ENCODE data around the gene PPM1K.

Gene PPM1K

DNA sequence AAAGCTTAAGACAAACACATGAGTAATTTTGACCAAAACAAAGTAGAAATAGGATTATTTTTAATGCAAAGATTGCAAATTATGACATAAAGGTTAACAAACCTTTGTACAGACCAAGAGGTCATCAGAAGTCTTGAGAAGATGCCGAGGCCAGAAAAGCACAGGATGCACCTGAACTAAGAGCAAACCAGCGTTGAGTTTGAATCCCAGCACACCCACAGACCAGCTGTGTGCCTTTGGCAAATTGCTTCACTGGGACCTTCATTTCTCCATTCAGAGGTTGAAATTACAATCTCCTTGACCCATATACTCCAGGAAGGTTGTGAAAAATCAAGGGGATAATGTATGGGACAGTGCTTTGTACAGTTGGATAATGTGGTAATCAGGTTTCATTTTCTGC is 56.6 kb downstream of the PPM1K start:
- Histone ChIP-seq H3K27ac (ENCODE audit: low read depth, low read length) (no peak overlapping the region), H3K4me2 (ENCODE audit: low read depth, low read length, poor library complexity, severe bottlenecking) (no peak overlapping the region), H3K36me3 (ENCODE audit: low read length) (no peaks in the 10 kb centered on the region), H3K4me3 (ENCODE audit: insufficient read depth, low read length, poor library complexity, severe bottlenecking) (no peak overlapping the region), H3K79me2 (ENCODE audit: insufficient read depth, low read length) (no peaks in the 10 kb centered on the region), H4K20me1 (ENCODE audit: low read depth, low read length) (no peaks in the 10 kb centered on the region), H3K9me3 (ENCODE audit: insufficient read depth, low read length) (no peaks in the 10 kb centered on the region), H3K9ac (ENCODE audit: low read length) (no peak overlapping the region), H3F3A (ENCODE audit: insufficient read depth) (no peaks in the 10 kb centered on the region), H2AFZ (ENCODE audit: low read depth, low read length, severe bottlenecking) (no peak overlapping the region), H3K9me2 (replicated peaks; ENCODE audit: insufficient read depth, low read length) (no peaks in the 10 kb centered on the region), H3K27me3 (ENCODE audit: low read length) (no peaks in the 10 kb centered on the region)
- TF ChIP-seq, protein P1, sequence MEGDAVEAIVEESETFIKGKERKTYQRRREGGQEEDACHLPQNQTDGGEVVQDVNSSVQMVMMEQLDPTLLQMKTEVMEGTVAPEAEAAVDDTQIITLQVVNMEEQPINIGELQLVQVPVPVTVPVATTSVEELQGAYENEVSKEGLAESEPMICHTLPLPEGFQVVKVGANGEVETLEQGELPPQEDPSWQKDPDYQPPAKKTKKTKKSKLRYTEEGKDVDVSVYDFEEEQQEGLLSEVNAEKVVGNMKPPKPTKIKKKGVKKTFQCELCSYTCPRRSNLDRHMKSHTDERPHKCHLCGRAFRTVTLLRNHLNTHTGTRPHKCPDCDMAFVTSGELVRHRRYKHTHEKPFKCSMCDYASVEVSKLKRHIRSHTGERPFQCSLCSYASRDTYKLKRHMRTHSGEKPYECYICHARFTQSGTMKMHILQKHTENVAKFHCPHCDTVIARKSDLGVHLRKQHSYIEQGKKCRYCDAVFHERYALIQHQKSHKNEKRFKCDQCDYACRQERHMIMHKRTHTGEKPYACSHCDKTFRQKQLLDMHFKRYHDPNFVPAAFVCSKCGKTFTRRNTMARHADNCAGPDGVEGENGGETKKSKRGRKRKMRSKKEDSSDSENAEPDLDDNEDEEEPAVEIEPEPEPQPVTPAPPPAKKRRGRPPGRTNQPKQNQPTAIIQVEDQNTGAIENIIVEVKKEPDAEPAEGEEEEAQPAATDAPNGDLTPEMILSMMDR (IDR thresholded peaks at IDR 0.05; ENCODE audit: insufficient read depth, low read length, poor library complexity, severe bottlenecking), result no peak
- TF ChIP-seq EZH2phosphoT487 (conservative IDR thresholded peaks at IDR 0.05; ENCODE audit: low read length), result no peak

DNA sequence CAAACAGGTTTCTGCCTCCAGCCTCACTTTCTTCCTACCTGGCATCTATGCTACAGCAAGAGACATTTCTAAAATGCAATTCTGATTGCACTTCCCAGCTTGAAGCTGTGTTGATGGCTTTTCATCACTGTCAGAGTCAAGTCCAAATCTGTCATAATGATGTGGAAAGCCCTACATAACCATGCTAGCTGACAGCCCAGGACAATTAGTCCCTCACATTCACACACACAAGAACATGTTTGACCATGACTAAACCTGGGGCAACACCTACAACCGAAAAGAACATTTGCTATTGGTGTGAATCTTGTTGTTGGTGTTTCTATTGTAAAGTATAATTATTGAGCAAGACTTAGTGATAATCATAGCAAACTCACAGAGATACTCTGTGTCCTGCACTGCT is 58.2 kb downstream of the PPM1K start:
- no peak overlapping the region for H3K4me3 ChIP-seq (ENCODE audit: insufficient read depth, low read length, poor library complexity, severe bottlenecking)
- no peak overlapping the region for H3K9ac ChIP-seq (ENCODE audit: low read length)
- H4K20me1 ChIP-seq (ENCODE audit: low read depth, low read length), result no peaks in the 10 kb centered on the region
- no peaks in the 10 kb centered on the region for H3K27me3 ChIP-seq (ENCODE audit: low read length)
- H2AFZ ChIP-seq (ENCODE audit: low read depth, low read length, severe bottlenecking), result no peak overlapping the region
- no peaks in the 10 kb centered on the region for H3F3A ChIP-seq (ENCODE audit: insufficient read depth)
- no peak overlapping the region for H3K4me2 ChIP-seq (ENCODE audit: low read depth, low read length, poor library complexity, severe bottlenecking)
- no peaks in the 10 kb centered on the region for H3K9me3 ChIP-seq (ENCODE audit: insufficient read depth, low read length)
- no peaks in the 10 kb centered on the region for H3K36me3 ChIP-seq (ENCODE audit: low read length)
- no peaks in the 10 kb centered on the region for H3K79me2 ChIP-seq (ENCODE audit: insufficient read depth, low read length)
- no peaks in the 10 kb centered on the region for H3K9me2 ChIP-seq (replicated peaks; ENCODE audit: insufficient read depth, low read length)
- TF ChIP-seq EZH2phosphoT487 (conservative IDR thresholded peaks at IDR 0.05; ENCODE audit: low read length), result no peak
- TF ChIP-seq, protein P1 (IDR thresholded peaks at IDR 0.05; ENCODE audit: insufficient read depth, low read length, poor library complexity, severe bottlenecking), result no peak
- no peak overlapping the region for H3K27ac ChIP-seq (ENCODE audit: low read depth, low read length)

DNA sequence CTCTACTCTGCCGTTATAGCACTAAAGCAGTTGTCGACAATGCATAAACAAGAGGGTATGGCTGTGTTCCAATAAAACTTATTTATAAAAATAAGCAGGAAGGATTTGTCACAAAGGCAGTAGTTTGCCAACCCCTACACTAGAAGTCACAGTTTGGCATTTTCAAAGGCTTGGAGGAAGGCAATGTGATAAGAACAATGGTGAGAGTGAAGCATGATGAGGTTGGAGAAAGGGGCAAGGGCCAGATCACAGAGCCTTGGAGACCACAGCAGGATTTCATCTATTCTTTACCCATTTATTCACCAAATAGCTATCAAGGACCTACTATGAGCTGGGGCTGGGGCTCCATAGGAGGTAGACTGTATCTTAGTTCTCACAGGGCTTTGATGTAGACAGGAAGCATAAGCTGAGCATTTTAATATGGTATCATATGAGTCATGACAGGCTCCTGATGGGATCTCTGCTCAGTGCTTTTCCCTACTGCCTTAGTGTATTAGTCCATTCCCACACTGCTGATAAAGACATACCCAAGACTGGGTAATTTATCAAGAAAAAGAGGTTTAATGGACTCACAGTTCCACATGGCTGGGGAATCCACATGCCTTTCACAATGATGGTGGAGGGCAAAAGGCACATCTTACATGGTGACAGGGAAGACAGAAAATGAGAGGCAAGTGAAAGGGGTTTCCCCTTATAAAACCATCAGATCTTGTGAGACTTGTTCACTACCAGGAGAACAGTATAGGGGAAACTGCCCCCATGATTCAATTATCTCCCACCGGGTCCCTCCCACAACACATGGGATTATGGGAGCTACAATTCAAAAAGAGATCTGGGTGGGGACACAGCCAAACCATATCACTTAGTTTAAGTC is 58.9 kb downstream of the PPM1K start:
- Histone ChIP-seq H3K4me3 (ENCODE audit: insufficient read depth, low read length, poor library complexity, severe bottlenecking) (no peak overlapping the region), H3K9me3 (ENCODE audit: insufficient read depth, low read length) (no peaks in the 10 kb centered on the region), H3K27me3 (ENCODE audit: low read length) (no peaks in the 10 kb centered on the region), H3K79me2 (ENCODE audit: insufficient read depth, low read length) (no peaks in the 10 kb centered on the region), H3K9ac (ENCODE audit: low read length) (no peak overlapping the region), H4K20me1 (ENCODE audit: low read depth, low read length) (no peaks in the 10 kb centered on the region), H3K9me2 (replicated peaks; ENCODE audit: insufficient read depth, low read length) (no peaks in the 10 kb centered on the region), H3F3A (ENCODE audit: insufficient read depth) (no peaks in the 10 kb centered on the region), H3K4me2 (ENCODE audit: low read depth, low read length, poor library complexity, severe bottlenecking) (no peak overlapping the region), H3K36me3 (ENCODE audit: low read length) (no peaks in the 10 kb centered on the region), H2AFZ (ENCODE audit: low read depth, low read length, severe bottlenecking) (no peak overlapping the region), H3K27ac (ENCODE audit: low read depth, low read length) (no peak overlapping the region)
- no peak for TF ChIP-seq EZH2phosphoT487 (conservative IDR thresholded peaks at IDR 0.05; ENCODE audit: low read length)
- TF ChIP-seq, protein P1 (IDR thresholded peaks at IDR 0.05; ENCODE audit: insufficient read depth, low read length, poor library complexity, severe bottlenecking), result no peak

Data from SU-DHL-6 (cell line).